HG03097 (cell line): ENCODE measurements around the gene RNF130.
"Not testable (repeated sequence)": the region's sequence is repeated elsewhere in the genome, so short reads cannot be mapped to it uniquely, and the experiment has no call there.

Source experiments
- ATAC-seq: cut with Tn5 transposase; IDR thresholded peaks from one replicate; pipeline ENCODE4 v1.9.1; 2021; ENCODE audit not compliant: unreplicated experiment, low FRiP score

Gene RNF130

DNA sequence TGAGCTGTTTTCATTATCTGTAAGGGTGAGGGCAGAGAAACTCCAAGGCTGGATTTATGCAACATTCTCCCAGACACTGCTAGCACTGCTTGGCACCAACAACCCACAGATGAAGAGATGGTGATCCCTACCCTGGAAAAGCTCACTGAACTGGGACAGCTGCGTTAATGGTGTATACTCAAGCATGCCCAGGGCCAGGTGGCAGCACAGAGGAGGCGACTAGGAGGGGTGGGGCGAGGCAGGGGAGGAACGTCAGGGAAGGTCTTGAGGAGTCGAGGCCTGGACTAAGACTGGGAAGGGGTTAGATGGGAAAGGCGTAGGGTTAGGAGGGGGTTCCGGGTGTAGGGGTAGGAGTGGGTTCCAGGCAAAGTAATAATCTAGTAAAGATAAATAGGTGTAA, 90.8 kb downstream of the RNF130 start:
- no peak for ATAC-seq

DNA sequence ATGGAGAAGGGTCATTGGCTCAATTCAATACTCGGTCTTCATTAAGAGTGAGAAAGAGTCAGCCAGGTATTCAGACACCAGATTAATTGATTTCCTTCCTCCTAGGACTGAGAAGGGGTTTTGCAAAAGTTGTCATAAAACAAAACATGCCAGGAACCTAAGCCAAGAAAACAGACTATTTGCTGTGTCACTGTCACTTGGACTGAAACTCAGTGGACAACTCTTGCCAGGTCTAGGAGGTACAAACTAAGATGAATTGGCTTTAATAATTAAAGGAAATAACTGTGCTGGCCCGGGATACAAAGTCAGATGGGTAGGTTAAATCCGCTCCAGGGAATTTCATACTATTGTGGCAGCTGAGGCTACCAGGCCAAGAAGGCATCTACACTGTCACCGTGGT, 92.8 kb downstream of the RNF130 start:
- ATAC-seq = no peak

DNA sequence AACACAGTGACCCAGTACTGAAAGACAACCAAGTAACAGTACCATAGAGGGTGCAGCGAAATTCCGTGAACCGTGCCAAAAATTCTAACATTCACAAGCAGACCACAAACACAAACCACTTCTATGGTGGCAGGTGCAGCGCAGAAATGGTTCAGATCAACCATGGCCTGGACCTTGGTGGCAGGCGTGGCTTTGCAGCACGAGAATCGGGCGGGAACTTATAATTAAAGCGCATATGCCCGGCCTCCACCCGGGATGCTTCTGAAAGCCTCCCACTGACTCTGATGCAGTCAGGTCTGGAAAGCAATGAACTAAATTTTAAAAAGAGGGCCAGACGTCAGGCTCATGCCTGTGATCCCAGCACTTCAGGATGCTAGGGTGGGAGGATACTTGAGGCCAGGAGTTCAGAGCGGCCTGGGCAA, 95.8 kb downstream of the RNF130 start:
- no peak for ATAC-seq

DNA sequence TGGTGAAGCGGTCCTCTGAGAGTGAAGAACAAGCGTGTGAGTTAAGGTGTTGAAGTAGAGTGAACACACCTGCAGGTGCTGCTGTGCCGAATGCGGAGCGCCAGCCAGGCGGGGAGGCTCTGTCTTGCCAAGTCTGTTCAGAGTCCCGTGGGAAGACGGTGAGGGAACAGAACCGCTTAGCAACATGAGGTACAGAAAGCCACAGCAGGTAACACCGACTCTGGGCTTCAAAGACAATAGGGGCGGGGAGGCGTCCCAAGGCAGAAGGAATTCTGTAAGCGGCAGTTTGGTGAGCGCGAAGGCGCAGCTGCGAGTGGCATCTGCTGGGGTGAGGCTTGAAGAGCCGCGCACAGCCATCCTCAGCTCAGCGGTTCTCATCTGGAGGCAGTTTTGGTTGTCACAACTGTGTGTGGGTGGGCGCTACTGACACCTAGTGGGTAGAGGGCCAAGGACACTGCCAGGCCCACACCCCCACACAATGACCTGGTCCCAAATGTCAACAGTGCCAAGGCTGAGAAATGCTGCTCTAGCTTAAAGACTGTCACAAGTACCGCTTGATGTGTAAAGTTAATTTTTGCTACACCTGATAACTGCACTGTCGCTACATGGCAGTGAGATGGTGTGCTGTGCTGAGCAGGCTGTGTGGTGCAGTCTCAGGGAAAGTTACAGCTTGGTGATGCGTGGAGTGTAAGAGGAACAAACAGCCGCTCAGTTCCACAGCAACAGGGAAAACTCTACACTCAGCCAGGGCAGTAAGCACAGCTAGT, 96.4 kb downstream of the RNF130 start:
- ATAC-seq = peak; percentile 54

DNA sequence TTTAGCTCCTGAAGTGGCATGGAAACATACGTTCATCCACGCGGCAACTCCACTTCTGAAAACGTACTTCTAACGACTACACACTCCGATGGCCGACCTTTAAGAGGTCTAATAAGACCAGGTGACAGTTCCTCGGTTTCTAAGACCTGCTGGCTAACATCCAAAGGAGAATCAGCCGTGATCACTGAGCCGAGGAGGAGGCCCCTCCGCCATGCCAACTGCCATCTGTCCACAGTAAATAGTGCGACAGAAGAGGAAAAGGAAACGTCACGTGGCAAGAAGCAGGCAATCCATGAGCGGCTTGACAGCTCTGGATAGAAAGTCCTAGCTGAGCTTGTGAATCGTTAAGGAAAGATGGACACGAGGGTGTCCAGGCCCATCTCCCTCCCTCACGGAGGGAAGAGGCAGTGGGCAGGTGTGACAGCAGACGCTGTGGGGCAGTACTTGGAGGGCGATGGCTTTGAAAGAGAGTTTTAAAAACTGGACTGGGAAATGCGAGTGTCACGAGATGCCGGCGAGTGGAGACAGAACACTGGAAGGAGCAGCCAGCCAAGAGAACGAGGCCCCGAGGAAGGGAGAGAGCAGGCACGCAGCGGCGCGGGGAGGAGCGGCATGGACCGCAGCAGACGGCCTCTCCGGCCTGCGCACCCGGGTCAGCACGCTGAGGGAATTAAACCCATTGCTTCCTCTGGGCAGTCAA, 97.2 kb downstream of the RNF130 start:
- ATAC-seq = no peak

DNA sequence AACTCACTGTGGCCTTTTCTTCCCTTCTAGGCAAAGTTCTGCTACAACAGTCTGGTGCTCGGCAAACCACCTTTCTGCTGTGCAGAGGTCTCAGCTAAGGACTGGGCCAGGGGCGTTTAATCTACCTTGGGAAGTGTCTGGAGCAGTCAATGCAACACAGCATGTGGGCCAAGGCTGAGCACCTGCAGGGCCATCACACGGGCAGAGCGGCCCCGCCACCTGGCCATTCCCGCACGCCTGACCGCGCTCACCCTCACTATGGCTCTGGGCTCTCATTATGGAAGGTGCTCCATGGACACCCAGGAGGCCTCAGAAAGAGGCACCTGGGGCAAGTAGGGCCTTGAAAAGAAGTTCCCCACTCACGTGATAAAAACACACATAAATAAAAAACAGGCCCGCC, 98.2 kb downstream of the RNF130 start:
- no peak for ATAC-seq

DNA sequence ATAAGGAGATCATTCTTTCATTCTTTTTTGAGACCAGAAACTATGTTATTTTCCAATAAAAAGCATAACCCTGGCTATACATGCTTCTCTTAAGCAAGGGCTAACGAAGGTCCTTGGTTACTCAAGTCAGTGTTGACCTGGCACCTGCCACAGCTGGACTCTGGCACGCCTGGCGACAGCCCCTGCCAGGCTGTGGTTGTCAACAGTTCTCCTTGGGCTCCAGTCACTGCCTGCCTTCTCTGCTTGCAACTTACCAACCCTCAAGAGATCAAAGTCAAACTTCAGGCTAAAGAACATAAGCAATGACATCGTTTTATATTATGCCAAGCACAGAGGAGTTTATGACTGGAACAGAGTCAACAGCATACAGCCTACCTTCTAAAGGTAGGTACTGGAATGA, 102.4 kb downstream of the RNF130 start:
- no peak for ATAC-seq

DNA sequence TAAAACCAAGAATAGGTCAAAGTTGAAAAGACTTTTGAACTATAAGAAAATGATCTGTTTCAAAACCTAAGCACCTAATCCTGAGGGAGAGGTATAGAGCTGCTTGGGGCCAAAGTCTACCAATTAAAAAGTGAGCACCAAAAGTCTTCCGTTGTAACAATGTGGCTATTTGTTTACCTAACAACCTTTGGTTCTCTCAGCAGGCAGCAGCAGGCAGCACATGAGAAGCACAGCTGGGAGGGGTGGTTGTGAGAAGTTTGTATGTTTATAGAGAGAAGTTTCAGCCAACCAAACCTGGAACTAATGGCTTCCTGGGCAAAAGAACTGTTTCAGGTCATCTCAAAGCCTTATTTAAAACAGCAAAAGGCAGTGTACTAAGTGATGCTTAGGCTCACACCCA, 104.1 kb downstream of the RNF130 start:
- no peak for ATAC-seq

DNA sequence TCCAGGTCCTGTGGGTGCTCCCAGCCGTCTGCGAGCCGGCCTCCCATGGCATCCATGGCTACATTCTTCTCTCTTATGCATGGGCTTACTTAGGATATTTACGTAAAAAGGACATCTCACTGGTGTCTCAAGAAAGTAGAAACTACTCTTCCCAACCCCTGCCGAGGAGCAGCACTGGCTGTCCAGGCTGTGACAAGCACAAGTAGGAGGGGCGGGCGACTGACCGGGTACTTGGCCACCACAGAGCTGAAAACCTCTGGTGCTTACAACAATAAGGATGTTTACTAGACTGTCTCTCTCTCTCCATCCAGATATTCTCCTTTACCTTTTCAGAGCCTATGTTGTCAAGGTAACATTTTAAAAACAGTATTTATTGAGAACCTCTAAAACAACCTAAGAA, 107.5 kb downstream of the RNF130 start:
- no peak for ATAC-seq

DNA sequence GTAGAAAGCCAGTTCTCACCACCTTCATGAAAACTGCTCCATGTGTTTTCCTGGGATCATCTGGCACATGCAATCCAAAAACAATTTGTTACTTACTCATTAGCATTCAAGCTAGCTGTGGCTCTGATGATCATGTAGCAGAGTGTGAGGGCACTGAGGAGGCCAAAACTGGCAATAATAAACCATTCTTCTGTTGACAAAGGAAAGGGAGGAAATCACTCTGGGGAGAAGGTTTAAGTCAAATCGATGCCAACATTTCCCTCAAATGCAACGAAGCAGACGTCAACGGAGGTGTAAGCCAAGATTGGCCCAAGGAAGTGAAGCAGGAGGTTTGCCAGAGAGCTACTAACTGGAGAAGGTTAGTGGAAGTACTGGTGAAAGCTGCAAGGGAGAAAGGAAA, 108.2 kb downstream of the RNF130 start:
- ATAC-seq = no peak

DNA sequence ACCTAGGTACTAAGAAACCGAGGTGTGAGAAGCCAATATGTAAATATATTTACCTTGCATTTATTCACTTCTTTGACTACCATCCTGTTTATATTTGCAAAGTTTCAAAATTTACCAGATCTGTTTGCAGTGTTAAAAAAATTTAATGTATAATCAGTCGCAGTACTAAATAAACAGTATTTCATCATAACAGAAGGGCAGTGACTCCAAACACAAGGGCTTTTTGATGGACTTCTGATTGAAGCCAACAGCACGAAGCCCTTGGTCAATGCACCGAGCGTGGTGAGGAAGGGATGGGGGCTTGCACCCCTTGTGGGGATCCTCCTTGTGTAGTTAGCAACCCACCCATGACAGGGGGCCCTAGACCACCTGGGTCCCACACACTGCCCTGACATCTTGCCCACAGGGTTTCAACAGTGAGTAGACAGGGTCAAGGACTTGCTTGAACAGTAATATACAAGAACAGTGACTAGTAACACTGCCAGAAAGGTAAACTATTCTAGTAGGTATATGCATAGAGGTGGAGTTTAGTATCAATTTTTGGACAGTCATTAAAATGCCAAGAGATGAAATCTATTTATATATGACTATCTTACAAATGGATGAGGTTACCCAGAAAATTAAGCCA, 111.2 kb downstream of the RNF130 start:
- no peak for ATAC-seq

DNA sequence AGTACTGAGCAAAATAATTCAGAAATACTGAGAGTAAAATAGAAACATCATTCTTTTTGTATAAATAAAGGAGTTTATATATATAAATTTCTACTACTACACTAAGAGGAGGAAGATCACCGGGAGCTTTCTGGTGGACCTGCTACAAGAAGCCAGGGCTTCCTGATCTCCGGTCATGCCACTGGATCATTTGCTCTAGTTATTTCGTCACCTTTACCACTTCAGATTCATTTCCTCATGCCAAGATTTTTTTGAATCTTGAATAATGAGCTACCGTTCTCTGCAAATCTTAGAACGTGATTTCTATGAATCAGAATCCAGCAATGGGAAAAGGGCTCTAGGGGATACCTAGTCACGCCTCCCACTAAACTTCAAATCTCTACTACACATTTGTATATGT, 111.9 kb downstream of the RNF130 start:
- no peak for ATAC-seq

DNA sequence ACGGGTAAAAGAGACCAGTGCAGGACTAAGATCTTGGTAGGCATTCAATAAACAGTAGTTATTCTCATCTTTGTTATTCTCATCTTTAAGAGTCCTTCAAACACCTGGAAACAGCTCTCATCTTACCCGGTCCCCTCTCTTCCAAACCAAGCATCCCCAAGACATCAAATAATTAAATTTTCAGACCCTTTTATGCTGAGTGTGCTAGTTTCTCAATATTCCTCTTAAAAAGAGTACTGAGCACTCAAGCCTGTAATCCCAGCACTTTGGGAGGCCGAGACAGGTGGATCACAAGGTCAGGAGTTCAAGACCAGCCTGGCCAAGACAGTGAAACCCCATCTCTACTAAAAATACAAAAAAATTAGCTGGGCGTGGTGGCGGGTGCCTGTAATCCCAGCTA, 112.4 kb downstream of the RNF130 start:
- ATAC-seq = not testable (repeated sequence)

DNA sequence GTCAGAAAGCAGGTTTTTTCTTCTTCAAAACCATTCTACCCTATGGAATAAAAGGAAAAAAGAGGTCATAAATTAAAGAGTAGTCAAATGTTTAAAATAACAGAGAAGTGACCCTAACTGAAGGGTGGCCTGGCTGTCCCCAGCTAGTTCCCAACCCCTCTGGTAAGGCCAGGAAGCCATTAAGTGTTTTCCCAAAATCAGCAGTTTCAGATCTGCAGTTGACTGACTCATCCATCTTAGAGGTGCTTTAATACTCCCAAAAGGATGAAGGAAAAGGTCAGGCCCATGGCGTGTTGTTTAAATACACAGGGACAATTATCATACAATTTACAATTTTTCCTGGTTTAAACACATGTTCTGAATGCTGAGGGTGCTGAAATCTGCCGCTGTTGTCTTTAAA, 115.9 kb downstream of the RNF130 start:
- no peak for ATAC-seq

DNA sequence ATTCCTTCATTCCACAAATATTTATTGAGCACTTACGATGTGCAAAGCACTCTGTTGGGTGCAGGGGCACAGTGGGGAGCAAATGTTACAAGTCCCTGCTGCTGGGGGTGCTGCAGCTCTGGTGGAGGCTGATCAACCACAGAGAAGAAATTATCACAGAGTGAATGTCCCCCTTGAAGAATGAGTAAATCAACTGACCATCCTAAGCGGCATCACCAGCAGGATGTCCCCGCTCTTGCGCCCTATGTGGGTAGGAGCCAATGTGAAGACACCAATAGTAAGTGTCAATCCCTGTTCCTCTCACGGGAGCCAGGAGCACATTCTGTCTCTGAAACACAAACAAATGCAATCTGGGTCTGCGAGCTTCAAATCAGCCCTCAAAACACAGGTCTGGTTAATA, 116.5 kb downstream of the RNF130 start:
- ATAC-seq = no peak

DNA sequence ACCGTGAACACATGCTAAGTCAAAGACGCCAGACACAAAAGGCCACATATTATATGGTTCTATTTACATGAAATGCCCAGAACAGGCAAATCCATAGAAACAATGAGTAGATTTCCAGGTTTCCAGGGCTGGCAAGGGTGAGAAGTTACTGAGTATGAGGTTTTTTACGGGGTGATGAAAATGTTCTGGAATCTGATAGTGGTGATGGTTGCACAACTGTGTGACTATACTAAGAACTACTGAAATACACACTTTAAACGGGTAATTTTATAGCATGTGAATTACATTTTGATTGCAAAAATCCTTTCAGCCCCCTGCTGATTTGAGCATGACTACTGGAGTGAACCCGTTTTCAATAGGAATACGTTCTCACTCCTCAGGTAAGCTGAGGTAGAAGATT, 117.1 kb downstream of the RNF130 start:
- no peak for ATAC-seq

DNA sequence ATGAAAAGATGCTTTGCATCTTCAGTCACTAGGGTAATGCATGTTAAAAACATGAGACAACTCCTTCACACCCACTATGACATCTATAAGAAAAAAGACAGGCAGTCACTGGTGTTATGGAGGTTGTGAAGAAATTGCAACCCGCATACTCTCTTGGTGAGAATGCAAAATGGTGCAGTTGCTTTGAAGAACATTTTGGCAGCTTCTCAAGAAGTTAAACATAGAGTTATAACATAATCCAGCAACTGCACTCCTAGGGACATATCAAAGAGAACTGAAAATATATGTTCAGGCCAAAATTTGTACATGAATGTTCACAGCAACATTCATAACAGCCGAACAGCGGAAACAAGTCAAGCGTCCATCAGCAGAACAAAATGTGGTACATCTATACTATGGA, 117.6 kb downstream of the RNF130 start:
- ATAC-seq = no peak

DNA sequence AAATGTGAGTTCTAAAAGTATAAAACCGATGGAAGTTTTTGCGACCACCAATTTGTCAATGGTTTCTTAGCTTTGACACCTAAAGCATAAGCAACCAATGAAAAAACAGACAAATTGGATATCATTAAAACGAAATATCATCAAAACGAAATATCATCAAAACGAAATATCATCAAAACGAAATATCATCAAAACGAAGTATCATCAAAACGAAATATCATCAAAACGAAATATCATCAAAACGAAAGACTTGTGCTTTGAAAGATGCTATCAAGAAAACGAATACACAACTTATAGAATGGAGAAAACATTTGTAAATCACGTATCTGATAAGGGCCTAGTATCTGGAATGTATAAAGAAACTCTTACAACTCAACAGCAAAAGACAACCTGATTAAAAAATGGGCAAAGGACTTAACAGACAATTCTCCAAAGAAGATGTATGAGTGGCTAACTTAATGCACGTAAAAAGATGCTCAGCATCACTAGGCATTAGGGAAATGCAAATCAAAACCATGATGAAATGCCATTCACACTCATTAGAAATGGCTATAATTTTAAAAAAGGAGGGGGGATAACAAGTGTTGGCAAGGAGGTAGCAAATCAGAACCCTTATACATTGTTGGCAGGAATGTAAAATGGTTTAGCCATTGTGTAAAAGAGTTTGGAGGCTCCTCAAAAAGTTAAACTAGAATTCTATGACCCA, 134.4 kb downstream of the RNF130 start:
- no peak for ATAC-seq

DNA sequence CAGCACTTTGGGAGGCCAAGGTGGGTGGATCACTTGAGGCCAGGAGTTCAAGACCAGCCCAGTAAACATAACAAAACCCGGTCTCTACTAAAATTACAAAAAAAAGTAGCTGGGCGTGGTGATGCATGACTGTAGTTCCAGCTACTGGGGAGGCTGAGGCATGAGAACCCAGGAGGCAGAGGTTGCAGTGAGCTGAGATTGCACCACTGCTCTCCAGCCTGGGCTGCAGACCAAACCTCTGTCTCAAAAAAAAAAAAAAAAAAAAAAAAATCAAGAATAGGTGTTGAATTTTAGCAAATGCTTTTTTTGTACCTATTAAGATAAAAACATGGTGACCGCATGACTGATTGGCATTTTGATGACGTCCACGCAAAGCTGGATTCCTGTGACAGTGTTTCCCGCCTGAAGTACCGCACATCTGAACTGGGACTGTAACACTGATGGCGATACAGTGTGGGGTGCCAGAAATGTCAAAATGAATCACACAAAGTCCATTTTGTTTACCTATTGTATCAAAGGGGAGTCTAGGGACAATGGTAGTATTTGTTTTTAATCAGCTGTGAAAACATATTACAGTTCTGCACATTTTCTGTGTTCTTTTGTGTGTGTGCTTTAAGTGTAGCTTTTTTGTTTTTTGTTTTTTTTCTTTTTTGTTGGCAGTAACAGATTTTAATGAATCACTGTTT, 140.6 kb downstream of the RNF130 start:
- ATAC-seq = no peak

DNA sequence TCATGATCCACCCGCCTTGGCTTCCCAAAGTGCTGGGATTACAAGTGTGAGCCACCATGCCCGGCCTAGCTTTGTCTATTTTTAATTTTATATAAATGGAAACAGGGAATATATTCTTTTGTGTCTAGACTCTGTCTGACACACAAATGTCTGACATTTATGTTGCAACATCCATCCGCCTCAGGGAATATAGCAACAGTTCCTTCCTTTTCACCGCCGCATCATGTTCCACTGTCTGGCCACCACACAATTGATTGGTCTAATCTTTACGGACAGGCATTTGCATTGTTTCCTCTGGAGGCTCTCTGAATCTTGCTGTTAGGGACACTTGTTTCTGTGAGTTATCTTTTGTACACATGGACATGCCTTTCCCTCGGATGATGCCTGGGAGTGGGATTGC, 143.7 kb downstream of the RNF130 start:
- no peak for ATAC-seq

DNA sequence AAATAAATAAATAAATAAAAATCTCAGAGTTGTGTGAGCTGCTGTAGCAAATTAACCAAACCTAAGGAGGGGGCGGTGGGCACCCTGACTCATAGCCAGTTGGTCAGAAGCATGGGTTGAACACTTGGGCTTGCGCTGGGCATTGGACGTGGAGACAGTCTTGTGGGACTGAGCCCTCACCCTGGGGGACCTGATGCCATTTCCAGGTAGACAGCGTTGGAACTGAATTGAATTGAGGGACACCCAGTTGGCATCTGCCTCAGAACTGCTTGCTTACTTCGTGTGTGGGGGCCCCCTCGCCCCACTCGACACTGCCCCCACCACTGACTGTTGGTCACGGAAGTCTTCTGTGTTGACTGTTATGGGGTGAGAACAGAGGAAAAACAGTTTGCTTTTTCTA, 144.9 kb downstream of the RNF130 start:
- ATAC-seq = no peak
